Kidney capillary endothelial cell (primary cell): ENCODE results near the gene PIH1D1.

ENCODE experiments used
- DNase-seq: peaks from one replicate; pipeline ENCODE4 v3.0.0-alpha.2; 2018; ENCODE audit warnings: low spot score

The PIH1D1 gene

GRCh38 chr19:49434907-49435583 is 16.6 kb downstream of the PIH1D1 start:
- no peak for DNase-seq

- no peak for DNase-seq
These were observed 18.2 kb downstream of the PIH1D1 start for GRCh38 chr19:49433240-49433901.

GRCh38 chr19:49432141-49433073 is 19.2 kb downstream of the PIH1D1 start:
- DNase-seq, result no peak

GRCh38 chr19:49431330-49431749 is 20.3 kb downstream of the PIH1D1 start:
- no peak for DNase-seq

- DNase-seq, result no peak
These were observed 20.8 kb downstream of the PIH1D1 start for GRCh38 chr19:49430678-49431329.

GRCh38 chr19:49430172-49430677 is 21.4 kb downstream of the PIH1D1 start:
- DNase-seq, result no peak

- no peak for DNase-seq
These were observed 22.8 kb downstream of the PIH1D1 start for GRCh38 chr19:49428547-49429451.

- no peak for DNase-seq
These were observed 23.6 kb downstream of the PIH1D1 start for GRCh38 chr19:49427855-49428546.

GRCh38 chr19:49427339-49427738 is 24.3 kb downstream of the PIH1D1 start:
- no peak for DNase-seq

GRCh38 chr19:49425922-49426592 is 25.6 kb downstream of the PIH1D1 start:
- DNase-seq, result no peak

GRCh38 chr19:49425178-49425577 is 26.4 kb downstream of the PIH1D1 start, which contains the start of gene GFY:
TSS of gene GFY (plus strand) at chr19:49425388. CDS start at chr19:49426431, 1,043 bp downstream.
- no peak for DNase-seq

- DNase-seq, result no peak
These were observed 27.7 kb downstream of the PIH1D1 start for GRCh38 chr19:49423985-49424303.

GRCh38 chr19:49423071-49423984 is 28.3 kb downstream of the PIH1D1 start, which contains the start of gene PTH2:
TSS of gene PTH2 (minus strand) at chr19:49423441. CDS start at chr19:49423339, 102 bp downstream.
- DNase-seq, result no peak

GRCh38 chr19:49422407-49423070 is 29.1 kb downstream of the PIH1D1 start:
- DNase-seq, result no peak

- no peak for DNase-seq
These were observed 29.8 kb downstream of the PIH1D1 start for GRCh38 chr19:49421878-49422202.

- peak; percentile 36 for DNase-seq
These were observed 30.4 kb downstream of the PIH1D1 start for GRCh38 chr19:49421039-49421877.

GRCh38 chr19:49420227-49420626 is 31.4 kb downstream of the PIH1D1 start:
- no peak for DNase-seq
